Loucy (cell line): ENCODE data around the gene COG1.
"Not testable (repeated sequence)": the region's sequence is repeated elsewhere in the genome, so short reads cannot be mapped to it uniquely, and the experiment has no call there.

ENCODE experiments used
- EZH2phosphoT487 ChIP-seq: fragments of 200-600 bp; IDR thresholded peaks from 2 replicates; pipeline ENCODE4 v1.6.1; 2018; ENCODE audit warnings: antibody characterized with exemption, mild to moderate bottlenecking, moderate library complexity, borderline replicate concordance
- TF ChIP-seq, protein P1 (sequence below): fragments of 200-600 bp; sonication (generic); conservative IDR thresholded peaks from 2 replicates; pipeline ENCODE4 v1.5.1; 2014; ENCODE audit warnings: mild to moderate bottlenecking, antibody characterized with exemption, low read length

DNA sequence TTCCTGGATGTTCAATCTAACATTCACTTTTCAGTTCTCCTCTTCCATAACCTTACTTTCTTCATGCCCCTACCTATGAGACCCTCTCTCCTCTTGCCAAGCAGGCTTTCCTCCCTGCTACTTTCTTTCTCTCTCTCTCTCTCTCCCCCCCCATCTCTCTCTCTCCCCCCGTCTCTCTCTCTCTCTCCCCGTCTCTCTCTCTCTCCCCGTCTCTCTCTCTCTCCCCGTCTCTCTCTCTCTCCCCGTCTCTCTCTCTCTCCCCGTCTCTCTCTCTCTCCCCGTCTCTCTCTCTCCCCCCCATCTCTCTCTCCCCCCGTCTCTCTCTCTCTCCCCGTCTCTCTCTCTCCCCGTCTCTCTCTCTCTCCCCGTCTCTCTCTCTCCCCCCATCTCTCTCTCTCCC, 45.1 kb upstream of the COG1 start:
- TF ChIP-seq, protein P1, sequence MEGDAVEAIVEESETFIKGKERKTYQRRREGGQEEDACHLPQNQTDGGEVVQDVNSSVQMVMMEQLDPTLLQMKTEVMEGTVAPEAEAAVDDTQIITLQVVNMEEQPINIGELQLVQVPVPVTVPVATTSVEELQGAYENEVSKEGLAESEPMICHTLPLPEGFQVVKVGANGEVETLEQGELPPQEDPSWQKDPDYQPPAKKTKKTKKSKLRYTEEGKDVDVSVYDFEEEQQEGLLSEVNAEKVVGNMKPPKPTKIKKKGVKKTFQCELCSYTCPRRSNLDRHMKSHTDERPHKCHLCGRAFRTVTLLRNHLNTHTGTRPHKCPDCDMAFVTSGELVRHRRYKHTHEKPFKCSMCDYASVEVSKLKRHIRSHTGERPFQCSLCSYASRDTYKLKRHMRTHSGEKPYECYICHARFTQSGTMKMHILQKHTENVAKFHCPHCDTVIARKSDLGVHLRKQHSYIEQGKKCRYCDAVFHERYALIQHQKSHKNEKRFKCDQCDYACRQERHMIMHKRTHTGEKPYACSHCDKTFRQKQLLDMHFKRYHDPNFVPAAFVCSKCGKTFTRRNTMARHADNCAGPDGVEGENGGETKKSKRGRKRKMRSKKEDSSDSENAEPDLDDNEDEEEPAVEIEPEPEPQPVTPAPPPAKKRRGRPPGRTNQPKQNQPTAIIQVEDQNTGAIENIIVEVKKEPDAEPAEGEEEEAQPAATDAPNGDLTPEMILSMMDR = not testable (repeated sequence)
- not testable (repeated sequence) for TF ChIP-seq EZH2phosphoT487
